ENCODE results near the gene PNPLA7. TPM values are rescaled to one million over a fixed set of nuclear protein-coding genes. Genes with fewer than 3 reads are reported as not detected.

Gene PNPLA7
- total and polyA plus RNA-seq, 2 of the 13 experiments (the other 11 are each of a cell fraction or from before 2014, with no cell fraction given) = 0.42 to 1.5 TPM

DNA sequence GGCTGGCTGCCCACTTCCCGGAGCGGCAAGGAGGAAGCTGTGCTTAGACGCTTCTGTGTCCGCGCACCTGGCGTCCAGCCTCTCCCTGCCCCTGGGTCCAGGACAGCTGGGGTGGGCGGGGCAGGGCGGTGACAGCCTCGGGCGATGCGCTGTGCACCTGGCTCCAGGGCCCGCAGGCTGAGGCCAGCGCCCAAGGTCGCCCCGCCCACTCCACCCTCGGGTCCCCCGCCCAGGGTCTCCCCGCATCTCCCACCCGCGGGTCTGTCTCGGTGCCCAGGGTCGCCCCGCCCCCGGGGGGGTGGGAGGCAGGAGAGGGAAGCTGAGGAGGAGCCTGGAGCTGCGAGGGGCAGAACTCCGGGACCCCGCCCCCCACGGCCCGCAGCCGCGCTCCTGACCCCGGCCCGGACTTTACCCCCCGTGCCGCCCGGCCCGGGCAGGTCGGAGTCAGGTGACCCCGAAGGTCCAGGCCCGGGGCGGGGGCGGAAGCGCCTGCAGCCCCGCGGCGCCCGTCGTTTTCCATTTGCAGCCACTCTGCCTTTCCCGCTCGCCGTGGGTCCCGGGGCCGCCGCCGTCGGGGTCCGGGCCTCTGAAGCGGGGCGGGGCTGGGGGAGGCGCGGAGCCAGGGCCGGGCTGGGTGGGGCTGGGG lies 108.8 kb downstream of the PNPLA7 start, which contains the start of gene ENTPD8 (continued):
- peak; percentile 91 for TF ChIP-seq PAXIP1 (CRISPR knock-in tag; conservative IDR thresholded peaks at IDR 0.05)
- peak; percentile 83; the same call in 1 of the 2 replicates for TF ChIP-seq RXRA (CRISPR knock-in tag; IDR thresholded peaks at IDR 0.05)
- no peak for TF ChIP-seq TP53 (CRISPR knock-in tag; conservative IDR thresholded peaks at IDR 0.05)
- TF ChIP-seq FOXM1 (CRISPR knock-in tag; IDR thresholded peaks at IDR 0.05) = no peak
- TF ChIP-seq NCOR1 (IDR thresholded peaks at IDR 0.05; ENCODE audit: borderline replicate concordance, low read length) = peak; percentile 87
- peak; percentile 57; the same call in 1 of the 2 replicates for TF ChIP-seq ZNF264 (CRISPR knock-in tag; IDR thresholded peaks at IDR 0.05)
- no peak for TF ChIP-seq ZNF224 (CRISPR knock-in tag; IDR thresholded peaks at IDR 0.05)
- no peak for TF ChIP-seq ZFP36 (IDR thresholded peaks at IDR 0.05; ENCODE audit: borderline replicate concordance, low read depth, low read length, partially characterized antibody)
- no peak for TF ChIP-seq ZBTB26 (CRISPR knock-in tag; IDR thresholded peaks at IDR 0.05; ENCODE audit: borderline replicate concordance)
- TF ChIP-seq HNRNPK (IDR thresholded peaks at IDR 0.05; ENCODE audit: low read depth, low read length, poor library complexity, severe bottlenecking) = peak; percentile 89
- 0 out of 2 replicates have a peak, but pooled peaks have one; percentile 31 for TF ChIP-seq AKAP8 (CRISPR knock-in tag; IDR thresholded peaks at IDR 0.05)
- 0 out of 2 replicates have a peak, but pooled peaks have one; percentile 31 for TF ChIP-seq UBTF (CRISPR knock-in tag; IDR thresholded peaks at IDR 0.05)
- TF ChIP-seq, protein P1, sequence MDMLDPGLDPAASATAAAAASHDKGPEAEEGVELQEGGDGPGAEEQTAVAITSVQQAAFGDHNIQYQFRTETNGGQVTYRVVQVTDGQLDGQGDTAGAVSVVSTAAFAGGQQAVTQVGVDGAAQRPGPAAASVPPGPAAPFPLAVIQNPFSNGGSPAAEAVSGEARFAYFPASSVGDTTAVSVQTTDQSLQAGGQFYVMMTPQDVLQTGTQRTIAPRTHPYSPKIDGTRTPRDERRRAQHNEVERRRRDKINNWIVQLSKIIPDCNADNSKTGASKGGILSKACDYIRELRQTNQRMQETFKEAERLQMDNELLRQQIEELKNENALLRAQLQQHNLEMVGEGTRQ (IDR thresholded peaks at IDR 0.05; ENCODE audit: low read depth, low read length) = 0 out of 2 replicates have a peak, but pooled peaks have one; percentile 12
- TF ChIP-seq, protein P1 (CRISPR knock-in tag; IDR thresholded peaks at IDR 0.05; ENCODE audit: borderline replicate concordance) = peak; percentile 49; the same call in 1 of the 2 replicates
- no peak for TF ChIP-seq NR2F6 (IDR thresholded peaks at IDR 0.05)
- peak; percentile 74 for TF ChIP-seq NR2F6 (CRISPR knock-in tag; IDR thresholded peaks at IDR 0.05)
- peak; percentile 74 for TF ChIP-seq HNRNPLL (IDR thresholded peaks at IDR 0.05; ENCODE audit: low read depth, low read length, poor library complexity, severe bottlenecking)
- no peak for TF ChIP-seq MAFG (CRISPR knock-in tag; IDR thresholded peaks at IDR 0.05)
- peak; percentile 28; the same call in 1 of the 2 replicates for TF ChIP-seq TAF1 (CRISPR knock-in tag; IDR thresholded peaks at IDR 0.05)

All from HepG2 (cell line).